Measurements from ENCODE around the gene HIRIP3.

DNA sequence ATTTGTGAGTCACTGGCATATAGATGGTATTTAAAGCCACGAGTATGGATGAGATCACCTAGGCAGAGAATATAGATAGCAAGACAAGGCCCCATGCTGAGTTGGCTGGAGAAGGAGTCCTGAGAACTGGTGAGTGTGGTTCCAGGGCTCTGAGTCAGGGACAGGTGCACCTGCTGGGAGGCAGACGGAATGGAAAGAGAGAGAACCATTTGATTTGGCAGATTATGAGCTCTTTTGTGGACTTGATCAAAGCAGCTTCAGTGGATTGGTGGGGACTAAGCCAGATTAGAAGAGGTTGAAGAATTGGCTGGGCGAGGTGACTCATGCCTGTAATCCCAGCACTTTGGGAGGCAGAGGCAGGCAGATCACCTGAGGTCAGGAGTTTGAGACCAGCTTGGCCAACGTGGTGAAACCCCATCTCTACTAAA, 23.3 kb upstream of the HIRIP3 start:
- no peak for TF ChIP-seq BACH2 (CRISPR knock-in tag; IDR thresholded peaks at IDR 0.05; ENCODE audit: borderline replicate concordance)
- TF ChIP-seq ISL1 (CRISPR knock-in tag; IDR thresholded peaks at IDR 0.05), result no peak
- TF ChIP-seq CREB5 (CRISPR knock-in tag; IDR thresholded peaks at IDR 0.05; ENCODE audit: low read depth), result no peak
- TF ChIP-seq ARNTL (CRISPR knock-in tag; IDR thresholded peaks at IDR 0.05; ENCODE audit: borderline replicate concordance, low read depth), result no peak
- TF ChIP-seq, protein P1, sequence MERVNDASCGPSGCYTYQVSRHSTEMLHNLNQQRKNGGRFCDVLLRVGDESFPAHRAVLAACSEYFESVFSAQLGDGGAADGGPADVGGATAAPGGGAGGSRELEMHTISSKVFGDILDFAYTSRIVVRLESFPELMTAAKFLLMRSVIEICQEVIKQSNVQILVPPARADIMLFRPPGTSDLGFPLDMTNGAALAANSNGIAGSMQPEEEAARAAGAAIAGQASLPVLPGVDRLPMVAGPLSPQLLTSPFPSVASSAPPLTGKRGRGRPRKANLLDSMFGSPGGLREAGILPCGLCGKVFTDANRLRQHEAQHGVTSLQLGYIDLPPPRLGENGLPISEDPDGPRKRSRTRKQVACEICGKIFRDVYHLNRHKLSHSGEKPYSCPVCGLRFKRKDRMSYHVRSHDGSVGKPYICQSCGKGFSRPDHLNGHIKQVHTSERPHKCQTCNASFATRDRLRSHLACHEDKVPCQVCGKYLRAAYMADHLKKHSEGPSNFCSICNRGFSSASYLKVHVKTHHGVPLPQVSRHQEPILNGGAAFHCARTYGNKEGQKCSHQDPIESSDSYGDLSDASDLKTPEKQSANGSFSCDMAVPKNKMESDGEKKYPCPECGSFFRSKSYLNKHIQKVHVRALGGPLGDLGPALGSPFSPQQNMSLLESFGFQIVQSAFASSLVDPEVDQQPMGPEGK (CRISPR knock-in tag; IDR thresholded peaks at IDR 0.05; ENCODE audit: borderline replicate concordance), result no peak
